GM12873 (cell line): ENCODE data around the gene REX1BD.

Experiments
- TF ChIP-seq, protein P1 (sequence below): IDR thresholded peaks from 2 replicates; pipeline ENCODE4 v1.5.1; 2012; ENCODE audit warnings: low read depth, mild to moderate bottlenecking, moderate library complexity, low read length, control low read depth; ENCODE audit not compliant: insufficient read depth; ENCODE audit errors: missing control alignments

REX1BD gene

DNA sequence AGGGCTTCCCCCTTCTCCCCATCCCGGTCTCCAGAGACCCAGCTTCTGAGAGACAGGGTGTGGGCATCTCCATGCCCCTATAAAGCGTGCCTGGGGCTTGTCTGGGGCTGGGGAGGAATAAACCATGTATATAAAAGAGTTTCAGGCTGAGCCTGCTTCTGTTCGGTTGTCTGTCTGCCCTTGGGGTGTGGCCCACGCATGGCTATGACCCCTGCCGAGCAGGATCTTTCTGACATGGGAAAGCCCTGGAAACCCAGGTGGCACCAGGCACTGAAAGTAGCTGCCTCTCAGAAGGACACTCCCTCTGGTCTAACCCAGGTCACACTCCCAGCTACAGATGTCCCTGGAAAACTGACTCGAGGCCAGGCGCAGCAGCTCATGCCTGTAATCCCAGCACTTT, 32.3 kb downstream of the REX1BD start:
- TF ChIP-seq, protein P1, sequence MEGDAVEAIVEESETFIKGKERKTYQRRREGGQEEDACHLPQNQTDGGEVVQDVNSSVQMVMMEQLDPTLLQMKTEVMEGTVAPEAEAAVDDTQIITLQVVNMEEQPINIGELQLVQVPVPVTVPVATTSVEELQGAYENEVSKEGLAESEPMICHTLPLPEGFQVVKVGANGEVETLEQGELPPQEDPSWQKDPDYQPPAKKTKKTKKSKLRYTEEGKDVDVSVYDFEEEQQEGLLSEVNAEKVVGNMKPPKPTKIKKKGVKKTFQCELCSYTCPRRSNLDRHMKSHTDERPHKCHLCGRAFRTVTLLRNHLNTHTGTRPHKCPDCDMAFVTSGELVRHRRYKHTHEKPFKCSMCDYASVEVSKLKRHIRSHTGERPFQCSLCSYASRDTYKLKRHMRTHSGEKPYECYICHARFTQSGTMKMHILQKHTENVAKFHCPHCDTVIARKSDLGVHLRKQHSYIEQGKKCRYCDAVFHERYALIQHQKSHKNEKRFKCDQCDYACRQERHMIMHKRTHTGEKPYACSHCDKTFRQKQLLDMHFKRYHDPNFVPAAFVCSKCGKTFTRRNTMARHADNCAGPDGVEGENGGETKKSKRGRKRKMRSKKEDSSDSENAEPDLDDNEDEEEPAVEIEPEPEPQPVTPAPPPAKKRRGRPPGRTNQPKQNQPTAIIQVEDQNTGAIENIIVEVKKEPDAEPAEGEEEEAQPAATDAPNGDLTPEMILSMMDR, result no peak

DNA sequence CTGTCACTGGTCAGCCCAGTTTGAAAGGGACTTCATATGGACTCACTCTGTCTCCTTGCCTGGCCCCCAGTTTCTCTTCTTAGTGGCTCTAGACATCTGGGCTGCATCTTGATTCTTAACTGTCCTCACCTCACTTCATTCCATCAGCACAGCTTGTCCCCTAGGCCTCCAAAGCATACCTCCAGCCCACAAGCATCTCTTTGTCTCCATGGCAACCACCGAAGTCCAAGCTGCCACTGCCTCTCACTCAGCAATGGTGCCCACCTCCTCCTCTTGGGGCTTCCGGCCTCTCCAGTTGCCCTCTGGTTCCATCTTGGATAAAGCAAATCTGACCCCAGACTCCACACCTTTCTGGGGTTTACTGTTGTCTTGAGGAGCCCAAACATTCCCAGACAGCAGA, 38.3 kb downstream of the REX1BD start:
- TF ChIP-seq, protein P1, result no peak

DNA sequence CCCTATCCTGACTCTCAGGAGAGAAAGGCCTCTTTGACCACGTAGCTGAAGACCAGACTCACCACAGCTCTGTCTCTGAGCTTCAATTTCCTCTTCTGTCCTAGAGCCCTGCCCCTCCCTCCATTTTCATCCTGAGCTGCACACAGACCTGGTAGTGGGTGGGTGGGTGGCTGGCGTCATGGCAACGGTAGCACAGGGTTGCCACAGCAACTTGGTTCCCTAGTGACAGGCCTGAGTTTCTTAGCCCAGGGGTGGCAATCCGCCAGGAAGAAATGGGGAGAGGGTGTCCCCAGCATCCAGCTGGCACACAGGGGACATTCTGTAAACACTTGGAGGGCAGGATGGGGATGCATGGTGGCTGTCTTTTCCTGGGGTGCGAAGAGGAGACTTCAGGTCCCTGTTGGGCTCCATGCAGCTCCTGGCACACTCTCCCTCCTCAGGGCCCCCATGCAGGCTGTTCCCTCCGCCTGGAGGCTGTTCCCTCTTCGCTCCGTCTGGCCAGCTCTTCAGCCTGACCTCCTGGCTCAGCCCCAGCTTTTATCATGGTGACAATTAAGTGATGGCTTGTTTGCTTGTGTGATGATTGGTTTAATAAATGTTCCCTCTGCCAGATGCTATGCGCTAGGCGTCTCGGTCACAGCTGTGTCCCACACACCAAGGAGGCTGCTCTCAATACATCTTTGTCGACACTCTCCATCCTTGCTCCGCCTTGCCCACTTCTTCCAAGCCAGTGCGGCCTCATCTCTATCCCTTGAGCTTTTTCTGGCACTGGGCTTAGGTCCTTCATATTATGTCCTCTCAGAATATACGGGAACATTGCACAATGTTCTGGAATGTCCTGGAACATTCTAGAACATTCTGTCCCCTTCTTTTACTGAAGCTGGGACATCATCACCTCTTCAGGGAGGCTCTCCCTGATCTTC, 40.8 kb downstream of the REX1BD start:
- TF ChIP-seq, protein P1, result no peak

DNA sequence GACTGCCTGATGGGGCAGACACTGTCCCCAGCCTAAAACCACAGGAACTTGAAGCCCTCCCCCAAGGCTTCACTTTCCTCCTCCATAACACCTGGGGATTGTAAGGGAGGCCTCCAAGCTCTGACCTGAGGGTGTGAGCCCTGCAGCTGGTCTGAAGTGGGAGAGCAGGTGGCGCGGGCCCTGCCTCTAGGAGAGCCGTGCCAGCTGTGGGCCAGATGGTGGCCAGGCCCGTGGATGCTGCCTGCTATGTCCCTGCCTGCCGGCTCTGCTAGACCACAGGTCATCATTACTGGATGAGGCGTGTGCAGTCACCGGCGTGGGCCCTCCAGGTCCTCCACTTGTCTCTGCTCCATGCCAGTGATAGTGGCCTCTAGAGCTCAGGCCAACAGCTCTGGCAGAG, 44.7 kb downstream of the REX1BD start:
- TF ChIP-seq, protein P1, result no peak

DNA sequence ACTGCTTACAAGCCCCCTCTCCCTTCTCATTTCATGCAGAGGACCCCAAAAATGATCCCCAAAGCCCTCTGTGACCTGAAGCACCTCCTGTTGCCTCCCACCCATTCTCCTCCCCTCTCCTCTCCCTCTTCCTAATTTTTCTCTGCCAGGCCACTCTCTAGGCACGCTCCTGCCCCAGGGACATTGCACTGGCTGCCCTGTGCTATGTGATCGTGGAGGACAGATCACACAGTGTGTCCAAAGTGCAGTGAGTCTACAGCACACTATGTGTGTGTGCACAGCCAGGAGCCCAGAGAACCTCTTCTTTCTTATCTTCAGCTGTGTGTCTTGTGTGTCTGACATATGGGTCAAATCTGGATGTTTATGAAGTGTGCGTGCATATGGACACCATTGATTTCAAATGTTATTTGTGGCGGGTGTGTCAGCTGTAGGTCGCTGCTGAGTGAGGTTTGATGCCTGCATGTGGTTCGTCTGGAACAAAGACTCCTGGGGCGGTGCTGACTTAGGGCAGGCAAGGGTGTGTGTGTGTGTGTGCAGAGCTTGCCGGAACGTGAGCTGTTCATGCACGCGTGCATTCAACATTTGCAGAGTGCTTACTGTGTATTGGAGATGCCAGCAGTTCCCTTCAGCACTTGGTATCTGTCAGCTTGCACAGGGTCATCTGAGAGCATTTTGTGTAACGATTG, 46.2 kb downstream of the REX1BD start:
- TF ChIP-seq, protein P1, result no peak

DNA sequence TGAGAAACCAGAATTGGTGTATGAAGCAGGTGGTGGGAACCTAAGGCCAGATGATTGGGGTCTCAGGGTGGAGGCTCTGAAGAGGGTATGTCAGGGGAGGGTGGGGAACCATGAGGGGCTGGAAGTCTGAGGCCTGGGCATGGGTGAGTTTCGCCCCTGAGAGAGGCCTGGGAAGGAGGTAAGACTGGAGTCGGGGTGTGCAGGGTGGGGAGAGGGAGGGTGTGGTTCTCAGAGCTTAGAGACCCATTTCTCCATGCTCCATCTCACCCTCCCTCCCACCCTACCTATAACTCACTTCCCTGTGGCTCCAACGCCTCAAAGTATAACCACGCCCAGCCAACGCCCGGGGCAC, 47.2 kb downstream of the REX1BD start:
- TF ChIP-seq, protein P1, result no peak

DNA sequence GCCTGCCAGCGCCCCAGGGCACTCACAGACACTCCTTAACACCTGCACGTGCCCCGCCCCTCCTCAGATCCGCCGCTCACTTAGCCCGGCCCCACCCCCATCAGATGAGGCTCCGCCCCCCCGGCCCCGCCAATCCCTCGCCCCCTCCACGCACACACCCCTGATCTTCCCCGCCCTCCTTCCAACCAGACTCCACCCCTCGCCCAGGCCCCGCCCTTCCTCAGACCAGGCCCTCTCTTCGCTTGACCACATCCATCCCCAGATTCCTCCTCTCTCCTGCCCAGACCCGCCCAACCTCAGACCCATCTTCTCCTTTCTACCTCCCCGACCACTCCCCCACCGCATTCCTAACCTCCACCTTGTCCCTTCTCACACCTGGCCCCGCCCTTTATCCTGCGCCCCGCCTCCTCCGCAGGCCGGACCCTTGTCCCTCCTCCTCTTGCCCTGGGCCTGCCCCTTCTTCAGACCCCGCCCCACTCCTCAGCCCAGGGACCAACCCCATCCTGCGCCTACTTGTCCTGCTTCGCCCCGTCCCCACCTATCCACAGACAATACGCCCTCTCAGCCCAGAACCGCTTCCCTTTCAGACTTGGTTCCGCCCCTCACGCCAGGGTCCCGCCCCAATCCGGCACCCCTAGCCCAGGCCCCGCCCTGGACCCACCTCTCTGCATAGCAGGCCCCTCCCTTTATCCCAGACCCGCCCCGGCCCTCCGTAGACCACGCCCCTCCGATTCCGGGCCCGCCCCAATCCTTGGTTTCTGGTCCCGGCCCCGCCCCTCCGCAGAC, 47.8 kb downstream of the REX1BD start:
- TF ChIP-seq, protein P1, result no peak
